Activated CD4-positive, alpha-beta T cell treated with anti-CD3 and anti-CD28 coated beads, Interleukin-2, amount 10 ng/mL, durations not matched to agents 7 days and 5 days (primary cell): ENCODE results near the gene CTCFL. TPM values are rescaled to one million over a fixed set of nuclear protein-coding genes. Genes with fewer than 3 reads are reported as not detected.
A peak's percentile ranks its signal among the peaks of the same experiment; 100 is the strongest.
"Not testable (repeated sequence)": the region's sequence is repeated elsewhere in the genome, so short reads cannot be mapped to it uniquely, and the experiment has no call there.

Experiments used
- CTCF ChIA-PET: fragments of 350-600 bp; sonication (Branson Sonifier 250); formaldehyde crosslinking; loops from one replicate; lab custom pipeline; 2021; ENCODE audit warnings: antibody characterized with exemption; lab: Charles Lee
- POLR2A ChIA-PET: fragments of 350-600 bp; sonication (Branson Sonifier 250); formaldehyde crosslinking; loops from one replicate; lab custom pipeline; 2021; ENCODE audit warnings: antibody characterized with exemption; lab: Charles Lee
- DNase-seq: peaks from one replicate; pipeline ENCODE4 v3.0.0-alpha.2; 2020
- H3K27ac Mint-ChIP-seq: one replicate; pipeline ENCODE4 v1.8.0; 2021; ENCODE audit warnings: mild to moderate bottlenecking, moderate library complexity, mixed read lengths
- H3K27me3 Mint-ChIP-seq: one replicate; pipeline ENCODE4 v1.8.0; 2021; ENCODE audit warnings: mixed read lengths
- H3K36me3 Mint-ChIP-seq: one replicate; pipeline ENCODE4 v1.8.0; 2021; ENCODE audit warnings: low read depth, mixed read lengths
- H3K4me1 Mint-ChIP-seq: one replicate; pipeline ENCODE4 v1.8.0; 2021; ENCODE audit warnings: mixed read lengths
- H3K4me3 Mint-ChIP-seq: one replicate; pipeline ENCODE4 v1.8.0; 2021; ENCODE audit warnings: mild to moderate bottlenecking, moderate library complexity, mixed read lengths
- H3K9me3 Mint-ChIP-seq: one replicate; pipeline ENCODE4 v1.8.0; 2021; ENCODE audit warnings: mixed read lengths
- total RNA-seq, 2 experiments: library from RNA; stranded (reverse); gene quantifications; one replicate each; pipeline ENCODE4 v1.2.3, GENCODE V29; 2021

Gene CTCFL
- total RNA-seq, 2 experiments from 2014 or later: not detected

GRCh38 chr20:57525328-57526086 is 567 bp upstream of the CTCFL start:
- no peaks in the 10 kb centered on the region for H3K36me3 Mint-ChIP-seq
- no peak for DNase-seq
- H3K27me3 Mint-ChIP-seq: peaks cover 7% of the 10 kb centered on the region
- CTCF ChIA-PET: no interaction called here
- H3K9me3 Mint-ChIP-seq: no peaks in the 10 kb centered on the region
- H3K4me3 Mint-ChIP-seq: no peak overlapping the region
- H3K27ac Mint-ChIP-seq: no peak overlapping the region
- H3K4me1 Mint-ChIP-seq: peaks cover 22% of the 10 kb centered on the region
- POLR2A ChIA-PET: no interaction called here

DNA sequence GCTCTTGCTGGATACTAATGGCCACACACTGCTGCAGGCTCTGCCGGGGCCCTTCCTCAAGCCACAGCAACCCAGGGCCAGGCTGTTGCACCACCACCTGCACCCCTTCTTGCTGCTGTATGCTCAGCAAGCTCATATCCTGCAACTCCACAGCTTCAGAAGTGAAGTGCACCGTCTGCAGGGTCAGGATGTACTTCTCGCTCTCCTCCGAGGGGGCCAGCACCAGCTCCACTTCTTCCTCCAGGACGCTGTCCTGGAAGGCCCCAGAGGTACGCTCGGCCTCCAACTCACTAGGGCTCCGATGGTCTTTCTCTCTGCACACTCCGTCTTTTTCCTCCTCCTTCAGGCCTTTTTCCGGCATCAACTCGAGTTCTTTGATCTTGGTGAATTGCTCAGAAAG is 1.2 kb downstream of the CTCFL start:
- Mint-ChIP-seq H3K4me3 (no peak overlapping the region), H3K27me3 (no peaks in the 10 kb centered on the region), H3K4me1 (peaks cover 22% of the 10 kb centered on the region), H3K9me3 (no peaks in the 10 kb centered on the region), H3K36me3 (no peaks in the 10 kb centered on the region), H3K27ac (no peak overlapping the region)
- CTCF ChIA-PET: no interaction called here
- DNase-seq: no peak
- POLR2A ChIA-PET: no interaction called here

DNA sequence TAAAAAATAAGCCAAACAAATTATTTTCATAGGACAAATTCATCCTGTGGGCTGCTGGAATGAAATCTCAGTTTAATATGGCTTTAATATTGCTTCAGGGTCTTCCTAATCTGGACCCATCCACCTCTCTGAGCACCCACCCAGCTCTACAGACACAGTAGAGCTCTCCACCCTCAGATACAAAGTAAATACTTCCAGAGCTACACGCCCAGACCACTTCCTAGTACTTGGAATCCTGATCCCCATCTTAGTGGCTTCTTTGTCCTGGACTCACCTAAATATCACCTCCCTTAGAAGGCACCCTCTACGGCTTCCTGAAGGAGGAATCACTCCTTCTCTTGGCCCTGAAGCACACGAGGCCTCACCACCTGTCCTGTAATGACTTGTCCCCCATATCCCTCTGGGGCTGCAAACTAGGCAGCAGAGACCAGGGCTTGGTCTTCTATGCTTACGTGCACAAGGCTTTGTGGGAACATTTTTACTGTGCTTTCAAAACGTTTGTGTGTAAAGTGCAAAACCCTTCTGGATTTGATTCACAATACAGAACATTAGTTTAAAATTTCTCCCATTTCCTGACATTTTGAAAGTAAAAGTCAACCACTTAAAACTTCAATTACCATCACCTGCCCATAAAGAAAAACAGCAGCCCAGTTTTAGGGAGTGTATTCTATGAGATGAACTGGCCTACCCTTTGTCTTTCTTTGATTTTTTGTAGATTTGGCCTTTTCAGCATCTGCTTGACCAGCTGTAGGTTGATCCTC is 2.4 kb downstream of the CTCFL start:
- no peaks in the 10 kb centered on the region for H3K27me3 Mint-ChIP-seq
- H3K36me3 Mint-ChIP-seq: no peaks in the 10 kb centered on the region
- ChIA-PET POLR2A (no interaction called here), CTCF (no interaction called here)
- H3K9me3 Mint-ChIP-seq: no peaks in the 10 kb centered on the region
- H3K4me3 Mint-ChIP-seq: no peak overlapping the region
- H3K4me1 Mint-ChIP-seq: peaks cover 22% of the 10 kb centered on the region
- peak overlapping the region; percentile 43 for H3K27ac Mint-ChIP-seq
- no peak for DNase-seq

DNA sequence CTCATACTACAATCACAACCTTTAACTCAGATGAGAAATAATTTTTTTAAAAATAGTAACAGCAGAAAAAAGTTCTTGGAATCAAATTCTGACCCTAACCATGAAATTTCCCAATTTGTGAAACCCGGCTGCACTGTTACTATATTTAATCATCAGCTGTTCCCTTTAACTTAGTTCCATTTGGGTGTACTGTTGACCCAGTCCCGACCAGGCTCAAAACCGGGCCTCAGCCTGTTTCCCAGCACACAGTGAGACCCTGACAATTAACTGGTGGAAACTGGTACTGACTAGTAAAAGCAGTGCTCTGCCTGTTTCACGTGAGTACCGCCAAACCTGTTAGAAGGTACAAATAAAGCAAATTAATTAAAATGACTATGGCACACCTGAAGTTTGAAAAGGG is 7.0 kb downstream of the CTCFL start:
- Mint-ChIP-seq H3K9me3 (no peaks in the 10 kb centered on the region), H3K27ac (no peak overlapping the region), H3K4me1 (peaks cover 11% of the 10 kb centered on the region), H3K27me3 (no peaks in the 10 kb centered on the region), H3K4me3 (no peak overlapping the region), H3K36me3 (no peaks in the 10 kb centered on the region)
- DNase-seq: no peak
- CTCF ChIA-PET: no interaction called here
- POLR2A ChIA-PET: no interaction called here

DNA sequence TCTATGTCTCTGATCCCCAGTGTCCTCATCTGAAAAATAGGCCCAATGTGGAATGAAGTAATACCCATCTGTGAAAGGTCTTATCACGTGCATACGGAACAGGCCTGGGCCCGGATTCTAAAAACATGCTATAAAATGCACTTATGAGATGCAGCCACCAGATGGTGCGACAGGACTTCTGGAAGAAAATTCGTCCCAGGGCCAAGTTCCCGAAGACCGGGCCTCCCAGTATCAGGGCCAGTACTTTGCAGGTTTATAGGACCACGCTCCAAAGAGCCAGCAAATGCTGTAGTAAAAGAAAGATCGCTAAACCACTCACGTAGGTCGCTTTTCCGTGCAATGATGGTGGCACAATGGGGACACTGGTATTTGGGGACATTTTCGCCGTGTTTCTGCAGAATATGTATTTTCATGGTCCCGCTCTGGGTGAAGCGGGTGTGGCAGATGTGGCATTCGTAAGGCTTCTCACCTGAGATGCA is 10.6 kb downstream of the CTCFL start:
- peak; percentile 49 for DNase-seq
- no peak overlapping the region for H3K4me3 Mint-ChIP-seq
- H3K27me3 Mint-ChIP-seq: peaks cover 7% of the 10 kb centered on the region
- H3K36me3 Mint-ChIP-seq: no peaks in the 10 kb centered on the region
- H3K27ac Mint-ChIP-seq: no peak overlapping the region
- H3K4me1 Mint-ChIP-seq: no peaks in the 10 kb centered on the region
- ChIA-PET POLR2A (no interaction called here), CTCF (no interaction called here)
- H3K9me3 Mint-ChIP-seq: no peaks in the 10 kb centered on the region

- no peak for DNase-seq
- no peak overlapping the region for H3K4me3 Mint-ChIP-seq
- H3K4me1 Mint-ChIP-seq: no peaks in the 10 kb centered on the region
- CTCF ChIA-PET: no interaction called here
- POLR2A ChIA-PET: no interaction called here
- peaks cover 16% of the 10 kb centered on the region for H3K27me3 Mint-ChIP-seq
- no peak overlapping the region for H3K27ac Mint-ChIP-seq
- H3K36me3 Mint-ChIP-seq: no peaks in the 10 kb centered on the region
- no peaks in the 10 kb centered on the region for H3K9me3 Mint-ChIP-seq
Observed at GRCh38 chr20:57513199-57513598, 11.7 kb downstream of the CTCFL start.

- no peak for DNase-seq
- ChIA-PET CTCF (no interaction called here), POLR2A (no interaction called here)
- Mint-ChIP-seq H3K36me3 (no peaks in the 10 kb centered on the region), H3K4me3 (no peak overlapping the region), H3K27me3 (peaks cover 19% of the 10 kb centered on the region), H3K4me1 (no peaks in the 10 kb centered on the region), H3K9me3 (no peaks in the 10 kb centered on the region), H3K27ac (no peak overlapping the region)
Observed at GRCh38 chr20:57512432-57512831, 12.5 kb downstream of the CTCFL start.

- H3K9me3 Mint-ChIP-seq, H3K36me3 Mint-ChIP-seq, H3K4me1 Mint-ChIP-seq, DNase-seq, H3K27ac Mint-ChIP-seq, POLR2A ChIA-PET, H3K4me3 Mint-ChIP-seq: not testable (repeated sequence)
- peaks cover 19% of the 10 kb centered on the region for H3K27me3 Mint-ChIP-seq
- CTCF ChIA-PET: interaction anchor here (1.2 kb wide), 1 partner anchor 10 kb away, joined by 3 read pairs; no protein-coding TSS in a partner anchor
Observed at GRCh38 chr20:57511709-57512108, 13.2 kb downstream of the CTCFL start.

DNA sequence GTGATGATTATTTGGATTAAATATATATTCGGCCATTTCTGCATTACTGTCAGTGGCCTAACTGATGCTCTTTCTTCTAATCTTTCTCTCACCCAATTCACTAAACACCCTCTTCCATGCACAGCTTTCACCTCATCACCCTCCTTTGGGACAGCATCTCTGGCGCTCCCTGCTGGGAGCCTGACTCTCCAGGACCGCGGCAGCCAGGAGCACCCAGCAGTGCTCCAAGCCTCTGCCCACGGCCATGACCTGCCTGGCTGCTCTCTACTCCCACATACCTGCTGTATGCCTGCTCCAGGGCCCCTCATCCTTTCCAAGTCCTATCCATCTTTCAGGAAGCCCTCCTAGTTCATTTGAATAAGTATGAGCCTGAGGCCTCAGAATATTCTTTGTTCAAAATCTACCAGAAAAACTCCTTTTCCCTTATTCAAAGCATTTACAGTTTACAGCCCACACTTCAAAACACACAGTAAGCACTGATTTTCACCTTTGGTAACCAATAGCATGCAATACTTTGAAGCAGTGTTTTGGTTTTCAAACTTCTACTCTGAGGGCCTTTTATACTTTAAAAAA is 15.2 kb downstream of the CTCFL start:
- POLR2A ChIA-PET: no interaction called here
- no peak for DNase-seq

DNA sequence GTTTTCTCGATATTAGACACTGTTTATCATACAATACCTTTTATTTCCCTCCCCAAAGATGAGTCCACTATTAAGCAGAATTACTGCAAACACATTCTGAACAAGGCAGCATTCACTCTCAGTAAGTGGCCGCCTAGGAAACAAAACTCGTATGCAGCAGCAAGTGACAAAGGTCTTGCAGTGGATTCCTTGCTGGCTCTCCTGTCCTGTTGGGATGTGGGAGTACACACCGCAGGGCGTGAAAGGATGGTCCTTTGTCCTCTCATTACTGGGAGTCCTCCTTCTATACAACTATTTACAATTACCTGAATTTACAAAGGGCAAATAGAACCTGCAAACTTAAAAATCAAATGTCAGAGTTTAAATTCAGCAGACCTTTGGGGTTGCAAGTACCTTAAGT is 16.1 kb downstream of the CTCFL start:
- Mint-ChIP-seq H3K9me3 (no peaks in the 10 kb centered on the region), H3K27me3 (peaks cover 41% of the 10 kb centered on the region), H3K36me3 (no peaks in the 10 kb centered on the region), H3K27ac (no peak overlapping the region), H3K4me1 (no peaks in the 10 kb centered on the region), H3K4me3 (no peak overlapping the region)
- CTCF ChIA-PET: no interaction called here
- no peak for DNase-seq
- POLR2A ChIA-PET: no interaction called here

More for the DNA sequence above, 15.2 kb downstream of the CTCFL start:
- Mint-ChIP-seq H3K36me3 (no peaks in the 10 kb centered on the region), H3K27me3 (peaks cover 33% of the 10 kb centered on the region), H3K4me3 (no peak overlapping the region), H3K27ac (no peak overlapping the region), H3K4me1 (no peaks in the 10 kb centered on the region), H3K9me3 (no peaks in the 10 kb centered on the region)
- CTCF ChIA-PET: interaction anchor here (1.0 kb wide), 1 partner anchor 85 kb away, joined by 3 read pairs; no protein-coding TSS in a partner anchor

- POLR2A ChIA-PET: interaction anchor here (0.7 kb wide), 1 partner anchor 13 kb away, joined by 4 read pairs; no protein-coding TSS in a partner anchor
- H3K9me3 Mint-ChIP-seq: no peaks in the 10 kb centered on the region
- H3K27me3 Mint-ChIP-seq: peaks cover 44% of the 10 kb centered on the region
- CTCF ChIA-PET: interaction anchor here (0.6 kb wide), 1 partner anchor 759 kb away, joined by 3 read pairs; no protein-coding TSS in a partner anchor
- H3K4me3 Mint-ChIP-seq: no peak overlapping the region
- no peak for DNase-seq
- no peaks in the 10 kb centered on the region for H3K4me1 Mint-ChIP-seq
- H3K27ac Mint-ChIP-seq: no peak overlapping the region
- H3K36me3 Mint-ChIP-seq: no peaks in the 10 kb centered on the region
Observed at GRCh38 chr20:57508381-57508780, 16.6 kb downstream of the CTCFL start.

GRCh38 chr20:57507477-57507876 is 17.5 kb downstream of the CTCFL start:
- Mint-ChIP-seq H3K4me3 (no peak overlapping the region), H3K27me3 (peaks cover 52% of the 10 kb centered on the region), H3K27ac (no peak overlapping the region), H3K36me3 (no peaks in the 10 kb centered on the region), H3K9me3 (no peaks in the 10 kb centered on the region), H3K4me1 (no peaks in the 10 kb centered on the region)
- ChIA-PET CTCF (interaction anchor here (0.6 to 1.0 kb wide), 2 partner anchors 128 to 1149 kb away, joined by 3 to 4 read pairs; partner anchors contain the start of gene FAM210B), POLR2A (interaction anchor here (0.7 kb wide), 1 partner anchor 14 kb away, joined by 4 read pairs; no protein-coding TSS in a partner anchor)
- DNase-seq: no peak

DNA sequence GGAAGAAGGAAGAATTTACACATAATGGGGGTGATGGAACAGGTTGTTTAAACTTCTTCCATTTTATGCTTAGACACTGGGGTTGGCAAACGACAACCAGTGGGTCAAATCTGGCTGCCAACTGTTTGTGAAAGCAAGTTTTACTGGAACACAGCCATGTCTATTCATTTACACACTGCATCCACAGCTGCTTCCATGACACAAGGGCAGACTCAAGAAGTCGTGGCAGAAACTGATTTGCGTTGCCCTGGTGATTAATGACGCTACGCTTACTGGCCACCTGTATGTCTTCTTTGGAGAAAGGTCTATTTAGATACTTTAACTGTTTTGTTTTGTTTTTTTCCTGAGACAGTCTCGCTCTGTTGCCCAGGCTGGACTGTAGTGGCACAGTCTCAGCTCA is 19.0 kb downstream of the CTCFL start:
- ChIA-PET POLR2A (no interaction called here), CTCF (interaction anchor here (1.7 kb wide), 1 partner anchor 76 kb away, joined by 3 read pairs; no protein-coding TSS in a partner anchor)
- Mint-ChIP-seq H3K36me3 (no peaks in the 10 kb centered on the region), H3K4me1 (no peaks in the 10 kb centered on the region), H3K27ac (no peak overlapping the region), H3K27me3 (peaks cover 54% of the 10 kb centered on the region), H3K4me3 (no peak overlapping the region), H3K9me3 (no peaks in the 10 kb centered on the region)
- DNase-seq: no peak
